GM18951 (cell line): Measurements from ENCODE around the gene LIPI.
"Not testable (repeated sequence)": the region's sequence is repeated elsewhere in the genome, so short reads cannot be mapped to it uniquely, and the experiment has no call there.

Source experiments
- POLR2A ChIP-seq: IDR thresholded peaks from 4 replicates; pipeline ENCODE4 v1.6.1; 2011; ENCODE audit warnings: mild to moderate bottlenecking; ENCODE audit not compliant: insufficient read length, insufficient read depth; ENCODE audit errors: extremely low read depth
- in situ Hi-C: fragments of 300-500 bp; cut with MboI; formaldehyde crosslinking; loops from one replicate; pipeline ENCODE4 v1.12.0; 2022; ENCODE audit warnings: low sequenced_read_pairs, mixed read lengths, inconsistent platforms; ENCODE audit not compliant: unreplicated experiment

The LIPI gene

GRCh38 chr21:14075346-14076142, 135.2 kb downstream of the LIPI start:
- in situ Hi-C loops: no loop called here
- TF ChIP-seq POLR2A: no peak

GRCh38 chr21:14074177-14074576, 136.6 kb downstream of the LIPI start:
- TF ChIP-seq POLR2A: no peak
- in situ Hi-C loops: no loop called here

GRCh38 chr21:14073615-14074014, 137.1 kb downstream of the LIPI start:
- in situ Hi-C loops: no loop called here
- no peak for TF ChIP-seq POLR2A

- no peak for TF ChIP-seq POLR2A
Observed at GRCh38 chr21:14072761-14073535, 137.8 kb downstream of the LIPI start.

GRCh38 chr21:14071902-14072734, 138.6 kb downstream of the LIPI start:
- TF ChIP-seq POLR2A: no peak
- in situ Hi-C loops: no loop called here

More at GRCh38 chr21:14072761-14073535, 137.8 kb downstream of the LIPI start:
- in situ Hi-C loops: no loop called here

- TF ChIP-seq POLR2A: no peak
- in situ Hi-C loops: no loop called here
Observed at GRCh38 chr21:14070968-14071367, 139.8 kb downstream of the LIPI start.

- in situ Hi-C loops: no loop called here
Observed at GRCh38 chr21:14070049-14070893, 140.5 kb downstream of the LIPI start.

GRCh38 chr21:14064296-14064645, 146.5 kb downstream of the LIPI start:
- in situ Hi-C loops: no loop called here
- TF ChIP-seq POLR2A: no peak

More at GRCh38 chr21:14070049-14070893, 140.5 kb downstream of the LIPI start:
- TF ChIP-seq POLR2A: no peak

GRCh38 chr21:14063620-14064295, 147.0 kb downstream of the LIPI start:
- in situ Hi-C loops: not testable (repeated sequence)

GRCh38 chr21:14062684-14063083, 148.1 kb downstream of the LIPI start:
- in situ Hi-C loops: not testable (repeated sequence)

GRCh38 chr21:14061820-14062219, 148.9 kb downstream of the LIPI start:
- in situ Hi-C loops: not testable (repeated sequence)

- in situ Hi-C loops: not testable (repeated sequence)
Observed at GRCh38 chr21:14058995-14059627, 151.6 kb downstream of the LIPI start.
